ENCODE measurements around the gene HINT3.

HINT3 gene

DNA sequence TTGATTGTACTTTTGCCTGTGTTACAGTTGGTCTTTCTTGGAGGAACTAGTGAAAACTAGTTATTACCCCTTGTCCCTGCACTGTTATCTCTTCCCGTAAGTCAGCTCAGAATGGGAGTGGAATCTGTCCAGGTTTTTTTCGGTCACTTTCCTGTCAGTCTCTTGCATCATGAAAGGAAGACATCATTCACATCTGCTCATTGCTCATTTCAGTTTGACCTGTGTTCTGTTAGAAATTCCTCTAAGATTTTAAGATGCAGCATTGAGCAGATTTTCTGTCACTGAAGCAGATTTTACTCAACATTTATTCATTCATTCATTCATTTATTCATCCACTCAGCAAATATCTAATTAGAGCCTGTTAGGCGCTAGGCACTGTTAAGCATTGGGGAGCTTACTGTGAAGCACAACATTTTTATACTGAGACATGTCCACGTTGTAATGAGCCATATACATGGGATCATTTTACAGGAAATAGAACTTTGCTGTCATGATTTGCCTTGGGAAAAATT lies 33.1 kb upstream of the HINT3 start:
- Histone ChIP-seq H3F3A (ENCODE audit: insufficient read depth, low read length) (no peaks in the 10 kb centered on the region), H3K9ac (ENCODE audit: low read length) (no peak overlapping the region), H4K20me1 (ENCODE audit: insufficient read depth, low read length) (no peaks in the 10 kb centered on the region), H3K36me3 (ENCODE audit: insufficient read depth, low read length) (peaks cover 77% of the 10 kb centered on the region), H3K4me3 (ENCODE audit: low read depth, low read length, poor library complexity, severe bottlenecking) (no peak overlapping the region), H3K4me2 (ENCODE audit: low read length) (no peak overlapping the region), H3K9me2 (ENCODE audit: low read depth, low read length) (no peaks in the 10 kb centered on the region), H3K27ac (ENCODE audit: low read depth, low read length, poor library complexity, severe bottlenecking) (no peak overlapping the region), H3K9me3 (ENCODE audit: low read length) (no peaks in the 10 kb centered on the region), H3K27me3 (ENCODE audit: insufficient read depth, low read length) (no peaks in the 10 kb centered on the region), H2AFZ (ENCODE audit: low read length) (no peak overlapping the region), H3K79me2 (ENCODE audit: insufficient read depth, low read length) (no peaks in the 10 kb centered on the region), H3K4me1 (ENCODE audit: insufficient read depth, low read length, severe bottlenecking) (peaks cover 15% of the 10 kb centered on the region)
- TF ChIP-seq, protein P1, sequence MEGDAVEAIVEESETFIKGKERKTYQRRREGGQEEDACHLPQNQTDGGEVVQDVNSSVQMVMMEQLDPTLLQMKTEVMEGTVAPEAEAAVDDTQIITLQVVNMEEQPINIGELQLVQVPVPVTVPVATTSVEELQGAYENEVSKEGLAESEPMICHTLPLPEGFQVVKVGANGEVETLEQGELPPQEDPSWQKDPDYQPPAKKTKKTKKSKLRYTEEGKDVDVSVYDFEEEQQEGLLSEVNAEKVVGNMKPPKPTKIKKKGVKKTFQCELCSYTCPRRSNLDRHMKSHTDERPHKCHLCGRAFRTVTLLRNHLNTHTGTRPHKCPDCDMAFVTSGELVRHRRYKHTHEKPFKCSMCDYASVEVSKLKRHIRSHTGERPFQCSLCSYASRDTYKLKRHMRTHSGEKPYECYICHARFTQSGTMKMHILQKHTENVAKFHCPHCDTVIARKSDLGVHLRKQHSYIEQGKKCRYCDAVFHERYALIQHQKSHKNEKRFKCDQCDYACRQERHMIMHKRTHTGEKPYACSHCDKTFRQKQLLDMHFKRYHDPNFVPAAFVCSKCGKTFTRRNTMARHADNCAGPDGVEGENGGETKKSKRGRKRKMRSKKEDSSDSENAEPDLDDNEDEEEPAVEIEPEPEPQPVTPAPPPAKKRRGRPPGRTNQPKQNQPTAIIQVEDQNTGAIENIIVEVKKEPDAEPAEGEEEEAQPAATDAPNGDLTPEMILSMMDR (IDR thresholded peaks at IDR 0.05; ENCODE audit: low read length) = no peak

DNA sequence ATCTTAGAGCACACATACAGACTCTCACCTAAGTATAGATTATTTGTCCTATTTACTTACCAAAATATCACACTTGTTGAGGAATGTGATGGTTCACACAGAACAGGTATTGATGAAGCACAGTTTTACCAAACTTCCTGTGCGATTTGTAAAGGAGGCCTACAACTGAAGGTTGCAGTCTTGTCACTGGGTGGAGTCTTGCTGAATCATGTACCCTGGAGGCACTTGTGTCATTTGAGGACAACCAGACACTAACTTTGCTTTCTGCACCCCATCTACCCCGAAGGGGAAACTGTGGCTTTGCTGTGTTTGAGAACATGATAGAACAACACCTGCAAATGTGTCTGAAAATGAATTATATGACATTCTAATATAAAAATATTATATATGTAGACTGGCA lies 32.4 kb upstream of the HINT3 start:
- Histone ChIP-seq H3K9me2 (ENCODE audit: low read depth, low read length) (no peaks in the 10 kb centered on the region), H4K20me1 (ENCODE audit: insufficient read depth, low read length) (no peaks in the 10 kb centered on the region), H3K4me1 (ENCODE audit: insufficient read depth, low read length, severe bottlenecking) (peaks cover 8% of the 10 kb centered on the region), H3K79me2 (ENCODE audit: insufficient read depth, low read length) (no peaks in the 10 kb centered on the region), H3K36me3 (ENCODE audit: insufficient read depth, low read length) (peaks cover 80% of the 10 kb centered on the region), H3K27ac (ENCODE audit: low read depth, low read length, poor library complexity, severe bottlenecking) (no peak overlapping the region), H2AFZ (ENCODE audit: low read length) (no peak overlapping the region), H3K9me3 (ENCODE audit: low read length) (no peaks in the 10 kb centered on the region), H3K4me2 (ENCODE audit: low read length) (no peak overlapping the region), H3K9ac (ENCODE audit: low read length) (no peak overlapping the region), H3K27me3 (ENCODE audit: insufficient read depth, low read length) (no peaks in the 10 kb centered on the region), H3K4me3 (ENCODE audit: low read depth, low read length, poor library complexity, severe bottlenecking) (no peak overlapping the region), H3F3A (ENCODE audit: insufficient read depth, low read length) (no peaks in the 10 kb centered on the region)
- TF ChIP-seq, protein P1 (IDR thresholded peaks at IDR 0.05; ENCODE audit: low read length) = no peak
- TF ChIP-seq EZH2 (IDR thresholded peaks at IDR 0.05; ENCODE audit: borderline replicate concordance, low read length) = no peak

DNA sequence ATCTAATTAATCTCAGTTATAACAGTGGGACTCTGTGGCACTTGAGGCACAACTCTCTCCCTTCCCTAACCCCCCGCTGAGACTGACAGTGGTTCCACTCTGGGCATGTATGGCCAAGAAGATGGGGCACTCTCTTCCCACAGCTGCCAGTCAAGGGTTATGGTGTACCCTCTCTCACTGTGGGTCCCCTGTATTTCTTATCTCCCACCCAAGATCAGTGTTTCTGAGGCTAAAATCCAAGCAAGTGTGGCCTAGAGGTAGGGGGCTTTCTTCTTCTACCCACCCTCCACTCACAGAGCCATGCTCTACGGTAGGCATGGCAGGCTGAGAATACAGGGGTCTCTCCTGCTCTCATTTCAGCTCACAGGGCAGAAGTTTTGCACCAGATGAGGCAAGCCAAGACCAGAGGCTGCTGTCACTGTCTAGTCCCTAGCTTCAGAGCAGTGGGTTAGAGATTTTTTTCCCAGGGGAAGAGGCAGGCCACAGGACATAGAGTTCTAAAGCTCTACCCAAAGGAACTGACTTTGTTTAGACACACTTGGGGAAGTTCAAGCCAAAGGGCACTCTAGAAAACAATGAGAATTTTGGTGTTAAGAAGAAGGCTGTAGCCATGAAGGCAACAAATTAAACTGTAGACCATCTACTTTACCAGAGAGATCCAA lies 31.7 kb upstream of the HINT3 start:
- no peaks in the 10 kb centered on the region for H3K9me2 ChIP-seq (ENCODE audit: low read depth, low read length)
- no peak overlapping the region for H3K4me3 ChIP-seq (ENCODE audit: low read depth, low read length, poor library complexity, severe bottlenecking)
- no peak overlapping the region for H3K4me2 ChIP-seq (ENCODE audit: low read length)
- TF ChIP-seq EZH2 (IDR thresholded peaks at IDR 0.05; ENCODE audit: borderline replicate concordance, low read length) = no peak
- TF ChIP-seq, protein P1 (IDR thresholded peaks at IDR 0.05; ENCODE audit: low read length) = no peak
- no peaks in the 10 kb centered on the region for H3F3A ChIP-seq (ENCODE audit: insufficient read depth, low read length)
- H3K27me3 ChIP-seq (ENCODE audit: insufficient read depth, low read length) = no peaks in the 10 kb centered on the region
- H3K9ac ChIP-seq (ENCODE audit: low read length) = no peak overlapping the region
- no peak overlapping the region for H2AFZ ChIP-seq (ENCODE audit: low read length)
- H3K4me1 ChIP-seq (ENCODE audit: insufficient read depth, low read length, severe bottlenecking) = peaks cover 1% of the 10 kb centered on the region
- H3K36me3 ChIP-seq (ENCODE audit: insufficient read depth, low read length) = peaks cover 84% of the 10 kb centered on the region
- H3K79me2 ChIP-seq (ENCODE audit: insufficient read depth, low read length) = no peaks in the 10 kb centered on the region
- H4K20me1 ChIP-seq (ENCODE audit: insufficient read depth, low read length) = no peaks in the 10 kb centered on the region
- H3K9me3 ChIP-seq (ENCODE audit: low read length) = no peaks in the 10 kb centered on the region
- H3K27ac ChIP-seq (ENCODE audit: low read depth, low read length, poor library complexity, severe bottlenecking) = no peak overlapping the region

Measured in OCI-LY1 (cell line).